ENCODE measurements around the gene TCL1A. TPM values are rescaled to one million over a fixed set of nuclear protein-coding genes. Genes with fewer than 3 reads are reported as not detected.

Gene TCL1A
- total RNA-seq, 6 experiments from 2014 or later = not detected

DNA sequence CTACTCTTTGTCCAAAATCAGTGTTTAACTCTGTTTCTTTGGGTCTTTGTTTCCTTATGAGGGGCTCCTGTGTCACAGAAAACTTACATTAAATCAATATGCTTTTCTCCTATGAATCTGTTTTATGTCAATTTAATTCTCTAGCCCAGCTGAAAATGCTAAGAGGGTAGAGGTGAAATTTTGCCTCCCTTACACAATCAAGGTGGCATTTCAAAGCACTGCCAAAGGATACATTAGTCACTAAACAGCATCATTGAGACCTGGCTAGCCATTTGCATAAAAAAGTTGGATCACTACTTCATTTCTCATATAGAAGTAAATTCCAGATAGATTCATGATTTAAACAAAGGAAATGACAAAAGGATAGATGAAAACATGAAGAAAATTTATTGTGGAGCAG lies 15.6 kb downstream of the TCL1A start:
- DNase-seq = no peak
- Mint-ChIP-seq H3K4me3 (no peak overlapping the region), H3K27me3 (ENCODE audit: insufficient read depth) (peaks cover 2% of the 10 kb centered on the region), H3K27ac (no peak overlapping the region), H3K4me1 (ENCODE audit: low read depth) (no peaks in the 10 kb centered on the region), H3K9me3 (peaks cover 13% of the 10 kb centered on the region), H3K36me3 (ENCODE audit: low read depth) (no peaks in the 10 kb centered on the region)
- TF ChIP-seq, protein P1, sequence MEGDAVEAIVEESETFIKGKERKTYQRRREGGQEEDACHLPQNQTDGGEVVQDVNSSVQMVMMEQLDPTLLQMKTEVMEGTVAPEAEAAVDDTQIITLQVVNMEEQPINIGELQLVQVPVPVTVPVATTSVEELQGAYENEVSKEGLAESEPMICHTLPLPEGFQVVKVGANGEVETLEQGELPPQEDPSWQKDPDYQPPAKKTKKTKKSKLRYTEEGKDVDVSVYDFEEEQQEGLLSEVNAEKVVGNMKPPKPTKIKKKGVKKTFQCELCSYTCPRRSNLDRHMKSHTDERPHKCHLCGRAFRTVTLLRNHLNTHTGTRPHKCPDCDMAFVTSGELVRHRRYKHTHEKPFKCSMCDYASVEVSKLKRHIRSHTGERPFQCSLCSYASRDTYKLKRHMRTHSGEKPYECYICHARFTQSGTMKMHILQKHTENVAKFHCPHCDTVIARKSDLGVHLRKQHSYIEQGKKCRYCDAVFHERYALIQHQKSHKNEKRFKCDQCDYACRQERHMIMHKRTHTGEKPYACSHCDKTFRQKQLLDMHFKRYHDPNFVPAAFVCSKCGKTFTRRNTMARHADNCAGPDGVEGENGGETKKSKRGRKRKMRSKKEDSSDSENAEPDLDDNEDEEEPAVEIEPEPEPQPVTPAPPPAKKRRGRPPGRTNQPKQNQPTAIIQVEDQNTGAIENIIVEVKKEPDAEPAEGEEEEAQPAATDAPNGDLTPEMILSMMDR (IDR thresholded peaks at IDR 0.05) = no peak

DNA sequence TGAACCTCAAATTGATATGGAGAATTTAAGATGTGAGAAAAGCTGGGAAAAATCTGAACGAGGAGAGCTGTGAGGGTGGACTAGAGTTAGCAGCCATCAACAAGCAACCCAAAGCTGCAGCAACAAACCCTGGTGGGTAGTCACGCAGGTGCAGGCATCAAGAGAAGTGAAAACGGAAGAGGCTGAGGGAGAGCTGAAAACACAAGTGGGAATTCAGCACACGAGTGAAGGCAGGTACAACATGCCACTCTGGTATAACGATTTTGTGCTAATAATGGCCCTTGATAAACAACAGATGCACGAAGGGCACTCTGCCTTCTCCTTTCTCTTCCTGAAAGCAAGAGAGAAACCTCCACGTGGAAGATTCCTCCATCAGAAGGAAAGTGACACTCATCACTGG lies 16.2 kb downstream of the TCL1A start:
- TF ChIP-seq, protein P1 (IDR thresholded peaks at IDR 0.05) = no peak
- DNase-seq = no peak
- Mint-ChIP-seq H3K4me1 (ENCODE audit: low read depth) (no peaks in the 10 kb centered on the region), H3K27me3 (ENCODE audit: insufficient read depth) (peaks cover 2% of the 10 kb centered on the region), H3K36me3 (ENCODE audit: low read depth) (no peaks in the 10 kb centered on the region), H3K4me3 (no peak overlapping the region), H3K27ac (no peak overlapping the region), H3K9me3 (peaks cover 17% of the 10 kb centered on the region)

DNA sequence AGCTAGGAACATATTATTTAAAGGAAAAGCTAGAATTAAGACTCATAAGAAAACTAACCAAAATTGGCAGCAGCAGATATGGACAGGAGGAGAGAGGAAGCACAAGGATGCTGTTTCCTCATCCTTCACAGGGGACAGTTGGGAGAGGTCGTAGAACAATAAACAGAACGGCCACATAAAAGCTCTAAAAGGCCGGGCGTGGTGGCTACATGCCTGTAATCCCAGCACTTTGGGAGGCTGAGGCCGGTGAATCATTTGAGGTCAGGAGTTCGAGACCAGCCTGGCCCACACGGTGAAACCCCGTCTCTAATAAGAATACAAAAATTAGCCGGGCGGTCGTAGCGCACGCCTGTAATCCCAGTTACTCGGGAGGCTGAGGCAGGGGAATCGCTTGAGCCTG lies 17.2 kb downstream of the TCL1A start:
- H3K27ac Mint-ChIP-seq = no peak overlapping the region
- peaks cover 27% of the 10 kb centered on the region for H3K9me3 Mint-ChIP-seq
- H3K4me1 Mint-ChIP-seq (ENCODE audit: low read depth) = no peaks in the 10 kb centered on the region
- H3K4me3 Mint-ChIP-seq = no peak overlapping the region
- no peaks in the 10 kb centered on the region for H3K36me3 Mint-ChIP-seq (ENCODE audit: low read depth)
- H3K27me3 Mint-ChIP-seq (ENCODE audit: insufficient read depth) = peaks cover 2% of the 10 kb centered on the region
- TF ChIP-seq, protein P1 (IDR thresholded peaks at IDR 0.05) = no peak
- DNase-seq = no peak

DNA sequence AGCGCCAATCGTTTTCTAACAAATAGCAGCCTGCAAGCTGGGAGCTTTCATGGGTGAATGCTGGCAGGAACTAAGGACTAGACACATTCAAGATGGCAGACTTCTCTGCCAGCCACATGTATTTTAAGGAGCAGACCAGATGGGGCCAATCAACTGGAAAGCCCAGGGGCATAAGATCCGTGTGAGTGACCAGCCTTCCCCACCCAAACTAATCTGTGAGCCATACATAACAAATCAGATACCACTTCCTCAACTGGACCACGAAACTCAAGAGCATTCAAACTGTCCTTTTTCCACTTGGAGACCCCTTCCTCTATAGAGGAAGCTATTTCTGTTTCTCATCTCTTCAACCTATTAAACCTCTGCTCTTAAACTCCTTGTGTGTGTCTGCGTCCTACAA lies 18.0 kb downstream of the TCL1A start:
- no peak overlapping the region for H3K4me3 Mint-ChIP-seq
- no peak overlapping the region for H3K27ac Mint-ChIP-seq
- H3K4me1 Mint-ChIP-seq (ENCODE audit: low read depth) = no peaks in the 10 kb centered on the region
- peaks cover 30% of the 10 kb centered on the region for H3K9me3 Mint-ChIP-seq
- no peaks in the 10 kb centered on the region for H3K36me3 Mint-ChIP-seq (ENCODE audit: low read depth)
- DNase-seq = no peak
- H3K27me3 Mint-ChIP-seq (ENCODE audit: insufficient read depth) = peaks cover 2% of the 10 kb centered on the region
- TF ChIP-seq, protein P1 (IDR thresholded peaks at IDR 0.05) = no peak

DNA sequence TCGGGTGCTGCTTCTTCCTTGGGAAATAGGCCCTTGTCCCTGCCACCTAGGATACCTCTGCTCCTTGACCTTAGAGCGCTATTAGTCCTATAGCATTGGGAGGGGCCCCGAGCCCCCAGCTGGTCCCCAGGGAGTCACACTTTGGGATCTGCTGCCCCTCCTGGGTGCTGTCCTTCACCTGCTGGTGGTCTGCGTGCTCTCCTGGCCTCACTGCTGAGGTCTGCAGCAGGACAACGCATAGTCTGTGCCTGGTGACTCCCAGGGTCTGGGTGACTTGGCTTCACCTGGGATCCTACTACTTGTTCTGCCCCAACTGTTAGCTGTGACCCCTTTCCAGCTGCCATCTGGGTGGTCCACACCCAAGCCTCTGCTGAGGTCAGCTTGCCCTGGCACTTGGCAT lies 18.9 kb downstream of the TCL1A start:
- peaks cover 2% of the 10 kb centered on the region for H3K27me3 Mint-ChIP-seq (ENCODE audit: insufficient read depth)
- TF ChIP-seq, protein P1 (IDR thresholded peaks at IDR 0.05) = no peak
- no peaks in the 10 kb centered on the region for H3K36me3 Mint-ChIP-seq (ENCODE audit: low read depth)
- H3K4me3 Mint-ChIP-seq = no peak overlapping the region
- H3K4me1 Mint-ChIP-seq (ENCODE audit: low read depth) = no peaks in the 10 kb centered on the region
- H3K27ac Mint-ChIP-seq = no peak overlapping the region
- peaks cover 30% of the 10 kb centered on the region for H3K9me3 Mint-ChIP-seq
- no peak for DNase-seq

DNA sequence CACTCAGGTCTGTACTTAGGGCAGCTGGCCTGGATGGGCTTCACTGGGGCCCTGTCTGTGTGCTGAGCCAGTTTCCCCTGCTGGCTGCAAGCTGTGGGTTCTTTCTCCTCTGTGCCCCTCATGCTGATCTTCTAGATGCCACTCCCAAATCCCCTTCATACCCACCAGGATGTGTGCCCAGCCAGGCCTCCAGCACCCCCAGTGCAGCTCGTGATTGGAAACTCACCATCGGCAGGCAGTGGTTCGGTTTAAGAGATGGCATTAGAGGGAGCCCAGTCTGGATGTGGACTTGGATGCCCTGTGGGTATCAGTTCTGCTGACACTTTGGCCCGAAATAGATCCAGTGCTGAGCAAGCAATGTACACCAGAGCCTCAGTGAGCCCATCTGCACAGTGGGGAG lies 21.8 kb downstream of the TCL1A start:
- Mint-ChIP-seq H3K27me3 (ENCODE audit: insufficient read depth) (no peaks in the 10 kb centered on the region; the same call in 1 of the 2 replicates), H3K9me3 (peaks cover 34% of the 10 kb centered on the region), H3K4me3 (no peak overlapping the region), H3K27ac (no peak overlapping the region), H3K36me3 (ENCODE audit: low read depth) (no peaks in the 10 kb centered on the region), H3K4me1 (ENCODE audit: low read depth) (no peaks in the 10 kb centered on the region)
- DNase-seq = no peak
- TF ChIP-seq, protein P1 (IDR thresholded peaks at IDR 0.05) = no peak

Measured in HFFc6 (cell line).